DND-41 (cell line): ENCODE measurements around the gene NOL11.

Experiments used
- EZH2 ChIP-seq: IDR thresholded peaks from 3 replicates; pipeline ENCODE4 v1.6.1; 2012; ENCODE audit warnings: borderline replicate concordance, low read depth, mild to moderate bottlenecking, moderate library complexity, low read length, inconsistent platforms; ENCODE audit not compliant: severe bottlenecking
- TF ChIP-seq, protein P1 (sequence below): IDR thresholded peaks from 2 replicates; pipeline ENCODE4 v1.5.1; 2012; ENCODE audit warnings: borderline replicate concordance, low read length, moderate library complexity, mild to moderate bottlenecking; ENCODE audit not compliant: poor library complexity, severe bottlenecking; ENCODE audit errors: extremely low read depth

DNA sequence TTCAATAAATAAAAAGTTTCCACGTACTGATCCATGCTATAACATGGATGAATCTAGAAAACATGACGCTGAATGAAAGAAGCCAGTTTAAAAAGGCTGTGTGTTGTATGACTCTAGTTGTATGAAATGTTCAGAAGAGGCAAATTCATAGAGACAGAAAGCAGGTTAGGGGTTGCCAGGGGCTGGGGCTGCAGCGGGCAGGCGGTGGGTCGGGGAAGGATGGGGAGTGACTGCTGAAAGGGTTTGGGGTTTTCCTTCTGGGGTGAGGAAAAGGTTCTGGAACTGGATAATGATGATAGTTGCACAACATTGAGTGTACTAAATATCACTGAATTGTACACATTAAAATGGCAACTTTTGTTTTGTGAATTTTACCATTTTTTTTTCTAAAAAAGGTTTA lies 36.3 kb downstream of the NOL11 start:
- TF ChIP-seq, protein P1, sequence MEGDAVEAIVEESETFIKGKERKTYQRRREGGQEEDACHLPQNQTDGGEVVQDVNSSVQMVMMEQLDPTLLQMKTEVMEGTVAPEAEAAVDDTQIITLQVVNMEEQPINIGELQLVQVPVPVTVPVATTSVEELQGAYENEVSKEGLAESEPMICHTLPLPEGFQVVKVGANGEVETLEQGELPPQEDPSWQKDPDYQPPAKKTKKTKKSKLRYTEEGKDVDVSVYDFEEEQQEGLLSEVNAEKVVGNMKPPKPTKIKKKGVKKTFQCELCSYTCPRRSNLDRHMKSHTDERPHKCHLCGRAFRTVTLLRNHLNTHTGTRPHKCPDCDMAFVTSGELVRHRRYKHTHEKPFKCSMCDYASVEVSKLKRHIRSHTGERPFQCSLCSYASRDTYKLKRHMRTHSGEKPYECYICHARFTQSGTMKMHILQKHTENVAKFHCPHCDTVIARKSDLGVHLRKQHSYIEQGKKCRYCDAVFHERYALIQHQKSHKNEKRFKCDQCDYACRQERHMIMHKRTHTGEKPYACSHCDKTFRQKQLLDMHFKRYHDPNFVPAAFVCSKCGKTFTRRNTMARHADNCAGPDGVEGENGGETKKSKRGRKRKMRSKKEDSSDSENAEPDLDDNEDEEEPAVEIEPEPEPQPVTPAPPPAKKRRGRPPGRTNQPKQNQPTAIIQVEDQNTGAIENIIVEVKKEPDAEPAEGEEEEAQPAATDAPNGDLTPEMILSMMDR = no peak
- TF ChIP-seq EZH2 = no peak
